HepG2 (cell line): ENCODE measurements around the gene CTNNA2. TPM values are rescaled to one million over a fixed set of nuclear protein-coding genes. Genes with fewer than 3 reads are reported as not detected.

Experiments used
- ARID4A ChIP-seq: sonication (generic); formaldehyde crosslinking; IDR thresholded peaks from 2 replicates; pipeline ENCODE4 v1.5.0; 2020; ENCODE audit warnings: mild to moderate bottlenecking, missing genetic modification reagents, borderline replicate concordance
- MBNL3 ChIP-seq: fragments of 250-450 bp; sonication (Bioruptor Pico); conservative IDR thresholded peaks from 2 replicates; pipeline ENCODE4 v1.8.0; 2022; ENCODE audit warnings: mild to moderate bottlenecking, inconsistent platforms
- MXD1 ChIP-seq: sonication (generic); formaldehyde crosslinking; IDR thresholded peaks from 2 replicates; pipeline ENCODE4 v1.4.0; 2020; ENCODE audit warnings: mild to moderate bottlenecking, missing genetic modification reagents
- RBFOX2 ChIP-seq: fragments of 200-400 bp; formaldehyde crosslinking; IDR thresholded peaks from 2 replicates; pipeline ENCODE4 v1.6.1; 2017; ENCODE audit warnings: low read depth, mild to moderate bottlenecking, low read length
- RBM22 ChIP-seq: fragments of 200-400 bp; formaldehyde crosslinking; optimal IDR thresholded peaks from 2 replicates; pipeline ENCODE3; 2017; ENCODE audit warnings: mild to moderate bottlenecking, low read length, moderate library complexity
- ZBTB25 ChIP-seq: IDR thresholded peaks from 2 replicates; pipeline ENCODE4 v1.6.1; 2018; ENCODE audit warnings: missing genetic modification reagents
- ZC3H4 ChIP-seq: sonication (generic); formaldehyde crosslinking; IDR thresholded peaks from 2 replicates; pipeline ENCODE4 v1.4.0; 2020; ENCODE audit warnings: missing genetic modification reagents, borderline replicate concordance
- ZNF160 ChIP-seq: sonication (generic); formaldehyde crosslinking; IDR thresholded peaks from 2 replicates; pipeline ENCODE4 v1.8.0; 2022; ENCODE audit warnings: mild to moderate bottlenecking, inconsistent platforms, missing genetic modification reagents
- ZNF746 ChIP-seq: sonication (generic); formaldehyde crosslinking; IDR thresholded peaks from 2 replicates; pipeline ENCODE4 v1.8.0; 2022; ENCODE audit warnings: mild to moderate bottlenecking, missing genetic modification reagents
- microRNA-seq: library from miRNA; unstranded; fragments of <30 nt; microRNA quantifications from one replicate; pipeline ENCODE4, GENCODE V29; 2020
- polyA plus RNA-seq, 8 experiments: library from polyadenylated mRNA; depleted of rRNA in 3 of 8; stranded (reverse) in 7 of 8; unstranded in 1 of 8; fragments of >200 nt; fragmentation: Illumina TruSeq in 4 of 8; extraction: Trizol in 4 of 8; gene quantifications; 2 replicates each; pipeline versions ENCODE4 v1.2.1 to v1.2.3, GENCODE V29; 2011 to 2016; ENCODE audit warnings: low read depth in 4 of 8, missing spikeins in 1 of 8, mixed read lengths in 1 of 8; ENCODE audit not compliant: insufficient read depth in 1 of 8
- small RNA-seq, 3 experiments: library from RNA; depleted of rRNA; stranded (forward); fragments of <200 nt; gene quantifications; one replicate each; pipeline ENCODE3, GENCODE V24; 2012; ENCODE audit warnings: low read depth in 2 of 3, low replicate concordance in 1 of 3; ENCODE audit not compliant: insufficient read length in 3 of 3, insufficient read depth in 2 of 3
- total RNA-seq, 5 experiments: library from RNA; depleted of rRNA; stranded (reverse); fragments of >200 nt; fragmentation: Illumina TruSeq; extraction: Trizol; gene quantifications; 2 replicates each; pipeline ENCODE4 v1.2.3, GENCODE V29; 2016; ENCODE audit warnings: low read depth in 1 of 5

CTNNA2 gene
- total and polyA plus RNA-seq, 2 of the 13 experiments (the other 11 are each of a cell fraction or from before 2014, with no cell fraction given): not detected

- TF ChIP-seq ZNF746 (CRISPR knock-in tag) (no peak), MBNL3 (CRISPR knock-in tag) (no peak), ZNF160 (no peak), MXD1 (CRISPR knock-in tag) (no peak), RBM22 (no peak), RBFOX2 (no peak), ARID4A (CRISPR knock-in tag) (no peak), ZC3H4 (no peak), ZBTB25 (no peak)
These were observed 1176.3 kb downstream of the CTNNA2 start (continued) for GRCh38 chr2:80689106-80689505.

Small RNAs within 50 kb of the gene (microRNA-seq; reads per million reads assigned to microRNA genes)
- gene MIR4264 (not detected), gene MIR8080 (not detected)

Small RNAs within 50 kb of the gene (small RNA-seq; reads per million reads assigned to genes)
- gene MIR4264 (0 reads per million in 3 experiments), gene MIR8080 (0 reads per million in 3 experiments), gene RNU6-561P (0 reads per million in 3 experiments)
